Activated CD8-positive, alpha-beta memory T cell treated with anti-CD3 and anti-CD28 coated beads, Interleukin-2, amount 50 U/mL, for 1 hour (primary cell): Measurements from ENCODE around the gene GJB4.
"Not testable (repeated sequence)": the region's sequence is repeated elsewhere in the genome, so short reads cannot be mapped to it uniquely, and the experiment has no call there.

Experiments used
- DNase-seq: peaks from one replicate; pipeline ENCODE4 v3.0.0-alpha.2; 2020; ENCODE audit errors: extremely low read depth

Gene GJB4

DNA sequence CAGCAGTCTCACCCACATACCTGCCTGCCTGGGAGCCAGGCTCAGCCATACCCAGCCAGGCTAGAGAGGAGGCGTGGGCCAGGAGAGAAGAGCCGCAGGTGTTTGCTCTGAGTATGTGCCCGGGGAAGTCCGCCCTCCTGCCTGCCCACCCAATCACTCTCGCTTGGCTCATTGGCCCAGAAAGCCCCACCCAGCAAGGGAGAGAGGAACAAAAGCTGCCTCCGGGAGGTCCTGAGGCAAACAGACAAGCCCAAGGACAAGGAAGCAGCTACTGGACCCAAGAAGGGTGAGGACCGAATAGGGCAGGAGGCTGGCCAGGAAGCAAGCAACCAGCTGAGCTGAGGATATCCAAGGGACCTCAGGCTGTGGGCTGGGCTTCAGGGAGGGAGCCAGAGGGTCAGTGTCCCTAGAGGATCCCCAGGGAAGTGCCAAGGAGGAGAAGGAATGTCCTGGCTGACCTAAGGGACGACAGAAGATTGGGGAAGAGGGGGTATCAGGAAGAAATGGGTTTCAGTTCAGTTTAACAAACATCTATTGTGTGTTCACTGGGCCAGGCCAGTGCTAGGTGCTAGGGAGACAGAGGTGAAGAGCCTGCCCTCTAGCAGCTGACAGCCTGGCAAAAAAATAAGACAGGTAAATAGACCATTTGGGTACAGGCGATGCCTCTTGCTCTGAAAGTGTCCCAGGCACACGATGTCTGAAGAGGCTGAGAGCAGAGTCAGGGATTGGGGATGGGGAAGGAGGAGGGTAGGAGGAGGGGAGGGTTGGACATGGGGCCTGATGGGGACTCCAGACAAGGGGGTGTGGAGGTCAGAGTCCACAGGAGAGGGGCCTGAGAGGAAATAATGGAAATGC, at the start of gene GJB4:
Gene GJB4, plus strand, starts transcription at position 238 of the 855 bp plus-strand sequence. CDS start 1,515 bp downstream, outside the sequence.
- no peak for DNase-seq

DNA sequence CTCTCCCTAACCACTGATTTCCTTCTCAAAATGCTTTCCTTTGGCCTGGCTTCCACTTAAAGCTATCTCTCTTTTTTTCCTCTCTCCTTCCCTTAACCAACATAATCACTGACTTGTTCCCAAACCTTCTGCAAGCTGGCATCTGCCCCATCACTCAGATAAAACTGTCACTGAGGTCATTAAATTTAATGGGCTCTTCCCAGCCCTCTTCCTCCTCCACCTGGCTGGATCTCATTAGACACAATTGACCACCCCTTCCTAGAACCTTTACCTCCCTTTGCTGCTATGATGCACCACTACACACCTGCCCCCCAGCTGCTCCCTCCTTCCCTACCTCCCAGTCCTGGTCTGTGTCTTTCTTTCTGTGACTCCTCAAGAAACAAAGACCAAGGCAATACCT, 48.7 kb upstream of the GJB4 start:
- DNase-seq: no peak

DNA sequence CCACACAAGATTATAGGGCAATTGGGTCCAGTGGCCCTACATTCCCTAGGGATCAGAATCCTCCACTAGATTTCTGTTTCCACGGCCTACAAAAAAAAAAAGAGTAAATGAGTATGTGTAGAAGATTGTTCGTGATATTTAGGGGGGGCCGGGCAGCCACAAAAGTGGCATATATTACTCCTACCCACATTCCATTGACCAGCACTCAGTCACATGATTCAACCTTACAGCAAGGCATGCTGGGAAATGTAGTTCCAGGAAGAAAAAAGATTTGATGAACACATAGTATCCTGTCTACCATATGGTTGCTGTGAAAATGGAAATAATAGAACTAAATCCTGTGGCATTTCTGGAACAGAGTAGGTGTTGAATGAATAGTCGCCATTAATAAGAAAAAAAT, 48.1 kb upstream of the GJB4 start:
- DNase-seq: no peak

DNA sequence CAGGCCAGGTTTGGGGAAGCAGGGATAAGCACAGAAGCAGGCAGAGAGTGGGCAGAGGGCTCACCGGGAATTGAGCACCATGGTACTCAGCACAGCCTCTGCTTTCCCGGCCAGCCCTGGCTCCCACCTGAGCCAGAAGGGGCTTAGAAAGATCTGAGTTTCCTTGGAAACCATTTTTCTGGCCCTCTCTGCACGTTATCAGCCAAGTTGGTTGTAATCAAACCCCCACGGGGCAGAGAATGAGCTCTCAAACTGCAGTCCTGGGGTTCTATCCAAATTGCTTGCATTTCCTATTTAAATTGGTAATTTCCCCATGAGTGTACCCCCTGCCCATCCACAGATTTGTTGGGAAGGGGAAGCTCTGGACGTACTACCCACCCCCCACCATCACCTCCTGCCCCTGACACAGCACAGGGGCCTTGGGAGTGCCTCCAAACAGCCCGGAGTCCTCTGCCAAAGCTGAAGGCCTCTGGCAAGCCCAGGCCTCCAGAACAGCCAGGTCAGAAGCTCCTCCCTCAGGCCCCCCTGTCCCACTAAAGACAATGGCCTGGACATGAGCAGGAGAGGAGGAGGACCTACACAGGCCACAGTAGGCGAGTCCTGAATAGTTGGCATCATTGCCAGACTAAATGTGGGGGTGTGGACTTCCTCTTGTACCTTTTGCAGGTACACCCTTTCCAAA, 47.4 kb upstream of the GJB4 start:
- no peak for DNase-seq

DNA sequence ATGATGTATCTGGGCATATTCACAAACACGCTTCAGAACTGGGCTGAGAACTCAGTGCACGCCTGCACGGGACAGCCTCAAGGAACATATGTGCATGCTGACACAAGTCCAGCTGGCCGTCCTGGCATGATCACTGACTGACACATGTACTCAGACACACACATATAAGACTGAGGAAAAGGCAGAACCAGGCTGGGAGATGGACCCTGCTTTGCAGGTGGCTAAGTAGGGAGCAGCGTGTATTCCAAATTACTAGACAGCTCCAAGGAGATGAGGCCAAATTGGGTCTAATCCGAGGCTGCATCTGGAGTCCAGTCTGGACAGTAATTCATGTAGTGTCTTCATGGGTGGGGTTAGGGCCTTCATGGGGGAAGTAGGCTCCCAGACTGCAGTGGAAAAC, 46.1 kb upstream of the GJB4 start:
- no peak for DNase-seq

DNA sequence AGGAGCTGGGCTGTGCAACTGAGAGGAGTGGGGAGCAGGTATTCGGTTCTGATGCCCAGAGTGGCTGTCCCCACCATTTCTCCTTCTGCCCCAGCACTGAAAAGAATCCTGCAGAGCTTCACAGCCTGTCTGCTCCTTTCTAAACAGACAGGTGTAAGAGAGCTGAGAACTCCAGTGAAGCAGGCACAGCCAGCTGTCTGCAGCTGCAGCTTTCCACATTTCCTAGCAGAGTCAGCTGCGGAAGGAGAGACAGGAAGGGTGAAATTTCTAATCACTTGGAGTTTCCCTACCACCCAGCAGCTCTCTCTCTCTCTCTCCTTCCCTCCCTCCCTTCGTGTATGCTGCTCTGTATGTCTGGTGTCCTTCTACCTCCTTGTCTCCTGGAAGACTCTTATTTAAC, 45.2 kb upstream of the GJB4 start:
- no peak for DNase-seq

DNA sequence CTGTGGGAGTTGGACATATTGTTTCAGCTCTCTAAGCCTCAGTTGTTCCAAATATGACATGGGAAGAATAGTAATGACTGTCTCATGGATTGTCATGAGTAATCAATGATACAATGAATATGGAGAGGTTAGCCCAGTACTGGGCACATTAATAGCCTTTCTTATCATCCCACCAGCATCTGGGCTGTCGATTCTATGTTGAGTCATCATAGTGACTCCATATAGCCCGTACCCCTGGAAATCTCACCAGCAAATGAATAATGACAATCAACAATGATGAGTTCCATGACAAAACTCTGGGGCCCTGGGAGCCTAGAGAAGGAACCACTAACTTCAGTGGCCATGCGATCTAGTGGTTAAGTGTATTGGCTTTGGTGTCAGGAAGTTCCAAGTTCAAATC, 44.4 kb upstream of the GJB4 start:
- no peak for DNase-seq

DNA sequence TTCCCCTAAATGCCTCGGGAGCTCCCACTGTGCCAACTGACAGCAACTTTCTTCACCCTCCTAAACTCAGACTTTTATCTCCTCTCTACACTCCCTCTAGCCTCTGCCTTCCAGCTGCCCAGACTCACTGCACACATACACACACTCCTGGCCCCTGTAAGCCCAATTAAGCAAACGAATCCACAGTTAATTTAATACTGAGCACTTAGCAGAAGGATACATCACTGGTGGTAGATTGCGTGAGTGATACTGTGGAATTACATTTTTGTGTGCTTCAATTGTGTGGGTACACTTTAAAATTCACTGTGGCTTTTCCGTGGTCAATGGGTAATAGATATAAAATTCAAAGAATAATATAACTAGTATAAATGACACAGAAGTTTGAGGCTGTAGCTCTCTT, 38.3 kb upstream of the GJB4 start:
- DNase-seq: no peak

DNA sequence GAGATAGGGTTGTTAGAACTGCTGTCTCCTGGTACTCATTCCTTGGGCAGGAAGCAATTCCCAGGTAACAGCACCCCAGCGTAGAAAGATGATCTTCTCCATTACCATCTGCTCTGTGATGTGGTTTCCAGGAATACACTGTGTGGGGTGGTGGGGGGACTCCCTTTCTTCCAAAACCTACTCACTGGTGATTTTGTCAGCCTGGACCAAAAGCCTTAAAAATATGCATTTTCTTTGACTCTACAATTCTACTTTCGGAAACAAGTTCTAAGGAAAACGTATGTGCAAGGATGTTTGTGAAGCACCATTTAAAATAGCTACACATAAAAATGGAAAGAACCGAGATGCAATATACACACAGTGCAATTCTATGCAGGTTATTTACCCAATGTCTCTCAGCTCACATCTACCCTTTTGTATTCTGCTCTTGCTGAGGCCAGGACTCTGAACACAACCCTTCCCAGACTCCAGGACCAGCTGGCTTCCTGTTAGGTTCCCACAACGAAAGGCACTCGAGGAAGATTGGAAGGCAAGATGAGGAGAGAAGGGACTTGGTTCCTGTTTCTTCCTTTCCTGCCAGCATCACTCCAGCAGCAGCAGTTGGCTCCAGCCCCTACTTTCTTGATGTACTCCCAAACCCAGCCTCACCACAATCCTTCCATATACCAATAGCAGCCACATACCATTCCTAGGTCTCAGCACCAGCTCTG, 37.7 kb upstream of the GJB4 start:
- DNase-seq: no peak

DNA sequence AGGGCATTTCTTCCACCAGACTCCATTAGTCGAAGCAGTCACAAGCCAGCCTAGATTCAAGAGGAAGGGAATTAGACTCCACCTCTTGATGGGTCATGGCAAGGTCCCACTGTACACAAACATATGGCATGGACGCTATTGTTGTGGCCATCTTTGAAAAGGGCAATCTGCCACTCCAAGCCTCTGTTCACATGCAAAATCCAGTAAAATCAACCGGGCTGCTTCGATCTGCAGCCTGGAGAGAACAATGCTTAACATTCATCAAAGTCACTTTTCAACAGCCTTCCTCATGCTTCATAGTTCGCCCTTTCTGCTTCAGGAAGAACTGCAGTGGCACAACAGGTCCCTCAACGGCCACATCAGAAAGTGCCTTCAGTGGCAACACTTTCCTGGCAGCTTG, 32.7 kb upstream of the GJB4 start:
- no peak for DNase-seq

DNA sequence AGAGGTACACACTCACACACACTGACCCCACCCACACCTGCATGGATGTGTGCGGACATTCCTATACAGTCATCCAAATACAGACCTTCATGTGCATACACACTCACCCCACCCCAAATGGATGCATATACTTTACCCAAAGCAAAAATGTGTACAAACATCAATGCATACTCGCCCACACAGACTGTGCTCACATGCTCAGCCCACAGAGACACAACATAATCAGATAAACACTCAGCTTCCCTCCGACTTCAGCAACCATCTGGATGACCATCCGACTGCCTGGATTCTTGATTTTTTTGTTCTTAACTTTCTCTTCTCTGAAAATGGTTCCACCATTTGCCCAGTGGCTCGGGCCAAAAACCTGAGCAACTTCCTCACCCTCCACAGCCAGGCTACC, 29.1 kb upstream of the GJB4 start:
- DNase-seq: no peak

DNA sequence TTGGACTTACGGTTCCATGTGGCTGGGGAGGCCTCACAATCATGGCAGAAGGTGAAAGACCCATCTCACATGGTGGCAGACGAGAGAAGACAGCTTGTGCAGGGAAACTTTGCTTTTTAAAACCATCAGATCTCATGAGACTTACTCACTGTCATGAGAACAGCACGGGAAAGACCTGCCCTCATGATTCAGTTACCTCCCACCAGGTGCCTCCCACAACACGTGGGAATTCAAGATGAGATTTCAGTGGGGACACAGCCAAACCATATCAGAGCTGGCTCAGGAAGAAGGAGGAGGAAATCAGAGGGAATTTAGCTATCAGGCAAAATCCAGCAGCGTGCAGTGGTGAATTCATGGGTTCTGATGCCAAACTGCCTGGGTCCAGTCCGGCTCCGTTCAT, 26.7 kb upstream of the GJB4 start:
- DNase-seq: not testable (repeated sequence)

DNA sequence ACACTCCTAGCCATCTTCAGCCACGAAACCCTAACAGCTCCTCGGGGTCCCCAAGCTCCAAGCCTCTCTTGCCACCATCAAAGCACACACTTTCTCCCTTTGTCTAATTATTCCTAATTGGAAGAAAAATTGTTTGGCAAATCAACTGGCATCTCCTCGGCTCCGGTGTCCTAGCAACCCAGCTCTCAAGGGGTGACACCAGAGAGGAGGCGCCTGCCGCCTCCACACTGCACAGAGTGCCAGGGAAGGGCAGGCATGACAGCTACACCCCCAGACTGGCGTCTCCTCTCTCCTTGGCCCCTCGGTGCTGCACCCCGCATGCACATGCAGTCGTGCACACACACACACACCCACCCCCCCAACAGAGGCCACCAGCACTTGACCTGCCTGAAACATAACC, 22.8 kb upstream of the GJB4 start:
- no peak for DNase-seq

DNA sequence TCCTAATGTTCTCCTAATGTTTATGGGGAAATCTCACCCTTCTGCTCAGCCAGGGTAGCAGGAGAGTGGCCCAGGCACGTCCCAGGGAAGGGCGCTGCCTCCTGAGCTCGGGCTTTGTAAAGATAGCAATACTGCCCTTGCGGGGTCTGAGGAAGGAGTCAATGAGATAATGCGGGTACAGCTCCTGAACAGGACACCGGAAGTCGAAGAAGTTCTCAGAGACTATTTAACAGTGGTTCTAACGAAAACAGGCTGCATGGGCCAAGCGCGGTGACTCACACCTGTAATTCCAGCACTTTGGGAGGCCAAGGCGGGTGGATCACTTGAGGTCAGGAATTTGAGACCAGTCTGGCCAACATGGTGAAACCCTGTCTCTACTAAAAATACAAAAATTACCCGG, 22.3 kb upstream of the GJB4 start:
- not testable (repeated sequence) for DNase-seq

DNA sequence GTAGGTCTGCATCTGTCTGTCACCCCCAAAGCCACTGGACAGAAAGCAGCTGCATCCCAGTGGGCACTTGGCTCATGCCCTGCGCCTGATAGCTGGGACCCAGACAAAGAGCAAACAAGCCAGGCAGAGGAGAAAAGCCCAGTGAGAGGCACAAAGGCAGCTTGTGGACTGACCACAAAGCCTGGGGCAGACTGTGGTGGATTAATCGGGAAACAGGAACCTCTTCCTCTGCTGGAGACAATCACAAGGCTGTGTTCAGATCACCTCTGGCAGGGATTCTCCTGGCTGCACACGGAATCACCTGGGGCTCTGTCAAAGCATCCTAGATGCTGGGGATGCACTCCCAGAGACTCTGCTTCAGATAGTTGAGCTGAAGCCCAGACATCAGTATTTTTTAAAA, 19.9 kb upstream of the GJB4 start:
- DNase-seq: no peak

DNA sequence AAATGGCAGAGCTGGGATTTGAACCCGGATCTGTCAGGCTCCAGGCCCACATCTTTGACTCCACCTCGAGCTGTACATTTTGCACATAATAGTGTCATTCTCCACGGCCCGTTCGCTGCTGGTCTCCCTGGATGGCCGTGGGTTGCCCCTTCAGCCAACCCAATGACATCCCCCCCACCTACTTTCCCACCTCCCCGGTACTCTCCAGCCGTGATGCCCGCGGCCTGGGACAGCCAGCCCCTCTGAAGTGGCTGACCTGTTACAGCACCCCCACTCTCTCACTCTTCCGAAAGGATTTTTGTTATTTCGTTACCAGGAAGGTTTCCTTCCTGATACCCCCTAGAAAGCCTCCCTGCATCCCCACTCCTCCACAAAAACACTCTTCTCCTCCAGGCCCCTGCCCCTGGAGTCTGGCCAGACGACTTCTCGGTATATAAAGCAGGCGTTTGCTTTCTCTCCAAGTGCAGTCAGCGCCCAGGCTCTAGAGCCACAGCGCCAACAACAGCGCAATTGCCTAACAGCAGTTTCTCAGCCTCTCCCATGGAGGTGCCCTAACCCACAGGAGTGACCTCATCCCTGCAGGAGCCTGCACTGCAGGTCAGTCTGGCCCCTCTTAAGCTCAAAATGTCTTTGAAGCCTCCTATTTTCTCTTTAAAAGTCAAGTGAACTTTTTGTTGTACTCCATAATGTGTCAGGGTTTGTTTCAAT, 19.2 kb upstream of the GJB4 start:
- DNase-seq: no peak

DNA sequence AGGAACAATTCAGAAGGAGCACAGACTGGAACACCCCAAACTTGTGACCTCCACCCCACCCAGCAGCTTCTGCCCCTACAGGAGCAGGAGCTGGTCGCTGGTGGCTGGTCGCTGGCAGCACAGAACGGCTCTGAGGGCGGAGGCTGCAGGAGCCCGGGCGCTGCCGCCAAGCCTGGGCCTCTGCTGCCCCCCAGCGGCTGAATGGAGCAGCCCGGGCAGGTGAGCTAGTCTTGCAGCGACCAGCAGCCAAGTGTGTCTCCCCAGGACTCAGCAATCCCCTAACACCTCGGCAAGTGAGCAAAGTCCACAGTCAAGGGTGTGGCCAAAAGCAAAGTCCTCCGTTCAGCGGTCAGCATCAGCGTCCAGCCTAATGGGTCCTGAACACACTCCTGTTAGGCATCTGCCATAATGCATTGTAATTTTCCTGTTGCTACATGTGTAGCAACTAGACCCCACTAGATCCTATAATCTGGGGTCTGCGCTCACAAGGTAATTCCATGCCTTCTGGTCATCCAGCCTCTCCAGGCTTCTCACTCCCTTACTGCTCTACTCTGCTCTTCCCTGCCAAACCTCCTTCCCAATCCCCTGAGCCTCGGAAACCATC, 16.8 kb upstream of the GJB4 start:
- DNase-seq: peak; percentile 21

DNA sequence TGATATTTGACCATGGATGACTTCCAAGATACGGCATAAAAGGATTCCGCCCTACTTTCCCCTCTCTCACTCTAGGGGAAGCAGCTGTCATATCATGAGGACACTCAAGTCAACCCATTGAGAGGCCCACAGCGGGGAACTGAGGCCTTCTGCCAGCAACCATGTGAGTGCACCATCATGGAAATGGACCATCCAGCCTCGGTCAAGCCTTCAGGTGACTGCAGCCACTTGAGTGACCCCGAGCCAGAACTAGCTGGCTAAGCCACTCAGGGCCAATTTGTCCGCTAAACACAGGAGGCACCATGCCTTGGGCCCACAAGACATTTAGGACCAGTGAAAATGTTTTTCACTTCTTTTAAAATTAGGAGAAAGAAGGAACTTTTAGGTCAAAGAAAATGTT, 15.8 kb upstream of the GJB4 start:
- DNase-seq: no peak

DNA sequence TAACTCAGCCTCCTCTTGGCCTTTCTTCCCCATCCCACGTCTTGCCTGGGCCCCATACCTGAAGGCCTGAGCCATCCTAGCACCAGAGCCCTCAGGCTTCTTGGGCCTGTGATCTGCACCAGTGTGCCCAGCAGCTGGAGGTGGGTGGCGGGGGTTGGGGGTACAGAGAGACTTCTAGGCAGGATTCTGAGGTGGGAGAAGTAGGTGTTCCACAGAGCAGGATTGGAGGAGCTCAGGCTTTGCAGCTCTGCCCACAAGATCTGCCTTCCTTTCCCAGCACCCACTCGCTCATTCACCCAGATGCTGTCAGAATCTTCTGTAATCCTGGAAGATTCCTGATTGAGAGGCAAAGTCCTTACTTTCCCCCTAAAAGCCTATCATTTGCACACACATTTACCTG, 14.7 kb upstream of the GJB4 start:
- DNase-seq: no peak

DNA sequence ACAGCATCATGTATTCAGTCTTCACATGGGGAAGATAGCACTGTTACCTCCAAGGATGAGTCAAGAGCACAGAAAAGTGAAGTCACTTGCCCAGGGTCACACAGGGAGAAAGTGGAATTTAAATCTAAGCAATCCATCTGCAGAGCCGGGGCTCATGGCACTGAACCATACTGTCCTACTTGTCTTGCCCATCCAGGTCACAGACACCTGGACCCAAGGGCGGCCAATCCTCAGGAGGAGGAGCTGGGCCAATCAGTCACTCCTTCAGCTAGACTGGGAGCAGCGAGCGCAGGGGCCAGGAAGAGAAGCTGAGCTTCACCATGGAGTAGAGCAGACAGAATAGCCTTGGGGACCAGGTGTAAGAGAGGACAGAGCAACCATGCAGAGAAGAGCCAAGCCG, 13.9 kb upstream of the GJB4 start:
- no peak for DNase-seq

DNA sequence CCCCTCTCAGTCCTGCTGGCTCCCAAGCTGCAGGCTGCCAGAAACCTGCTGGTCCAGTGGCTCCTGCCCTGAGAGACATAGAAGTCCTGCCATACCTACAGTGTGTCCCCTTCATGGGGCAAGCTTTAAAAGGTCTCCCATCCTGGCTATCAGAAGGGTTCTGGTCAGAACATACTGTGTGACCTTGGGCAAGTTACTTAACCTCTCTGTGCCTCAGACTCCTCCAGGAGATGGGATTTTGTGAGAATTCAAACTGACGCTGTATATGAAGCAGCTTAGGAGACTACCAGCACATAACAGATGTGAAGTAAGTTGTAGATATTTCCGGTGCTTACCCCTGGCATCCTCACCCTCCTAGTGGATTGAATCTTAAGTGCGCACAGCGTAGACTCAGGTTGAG, 13.4 kb upstream of the GJB4 start:
- DNase-seq: no peak
